GM21515 (cell line): ENCODE results near the gene ZNF710.

Source experiments
- ATAC-seq: cut with Tn5 transposase; IDR thresholded peaks from one replicate; pipeline ENCODE4 v1.9.1; 2021; ENCODE audit not compliant: unreplicated experiment

The ZNF710 gene

GRCh38 chr15:90037511-90037860 is 36.4 kb downstream of the ZNF710 start:
- no peak for ATAC-seq

DNA sequence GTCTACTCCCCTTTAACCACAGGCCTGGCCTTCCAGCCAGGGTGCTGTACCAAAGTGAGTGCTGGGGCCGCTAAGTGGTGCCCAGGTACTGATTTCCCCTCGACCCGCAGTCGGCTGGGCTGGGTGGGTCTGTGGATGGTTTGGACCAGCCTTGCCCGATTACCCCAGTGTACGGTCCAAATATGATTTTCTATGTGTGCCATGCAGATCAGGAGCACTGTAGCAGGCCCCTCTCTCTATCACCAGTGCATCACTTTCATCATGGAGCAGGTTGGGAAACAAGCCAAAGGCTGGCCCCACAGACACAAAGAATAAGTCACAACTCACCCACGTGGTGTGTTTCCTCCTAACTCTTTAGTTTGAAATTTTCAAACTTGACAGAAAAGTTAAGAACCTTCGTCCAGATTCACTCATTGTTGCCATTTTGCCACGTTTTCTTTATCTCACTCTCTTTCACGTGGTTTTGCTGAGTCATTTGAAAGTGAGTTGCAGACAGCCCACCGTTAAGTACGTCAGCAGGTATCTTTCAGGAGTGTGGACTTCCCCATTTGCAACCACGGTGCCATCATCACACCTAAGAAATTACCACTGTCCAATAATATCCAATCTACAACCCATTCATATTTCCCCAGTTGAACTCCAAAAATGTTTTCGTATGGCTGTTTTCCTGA is 37.0 kb downstream of the ZNF710 start:
- ATAC-seq = peak; percentile 65

- no peak for ATAC-seq
Measured at GRCh38 chr15:90038632-90039095, 37.5 kb downstream of the ZNF710 start.

DNA sequence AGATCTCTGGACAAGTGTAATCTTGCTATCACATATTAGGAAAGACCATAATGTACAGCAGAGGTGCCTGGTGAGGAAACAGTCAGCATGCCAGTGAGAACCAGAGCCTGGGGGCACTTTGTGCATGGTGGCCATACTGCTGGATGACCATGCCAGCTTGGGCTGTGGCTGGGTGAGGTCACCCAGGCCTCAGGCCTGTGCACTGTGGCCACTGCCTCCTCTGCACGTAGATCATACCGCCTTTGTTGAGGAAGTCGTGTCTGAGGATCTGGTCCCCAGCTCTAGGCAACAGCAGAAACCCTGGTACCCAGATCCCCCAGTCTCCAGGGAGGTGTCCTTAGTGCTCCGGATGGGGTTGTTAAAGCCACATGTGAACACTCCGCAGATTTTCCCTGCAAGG is 38.9 kb downstream of the ZNF710 start:
- no peak for ATAC-seq

GRCh38 chr15:90040618-90041017 is 39.5 kb downstream of the ZNF710 start:
- ATAC-seq = no peak

DNA sequence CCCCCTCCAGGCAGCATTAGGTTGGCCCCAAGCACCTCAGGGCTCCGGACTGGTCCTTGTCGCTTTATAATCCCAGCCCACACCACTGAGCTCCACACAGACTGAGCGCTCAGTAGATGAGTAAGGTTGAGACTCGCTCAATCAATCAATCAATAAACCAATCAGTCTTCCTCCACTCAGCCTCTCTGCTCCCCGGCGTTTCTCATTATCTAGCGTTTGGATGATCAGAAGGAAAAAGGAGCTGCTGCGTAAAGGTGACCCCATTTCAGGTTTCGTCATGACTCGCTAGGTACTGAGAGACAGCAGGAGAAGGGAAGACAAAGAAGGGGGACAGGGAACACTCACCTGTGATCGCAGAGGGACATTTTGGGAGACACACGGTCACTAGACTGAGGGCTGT is 41.2 kb downstream of the ZNF710 start:
- ATAC-seq = no peak

DNA sequence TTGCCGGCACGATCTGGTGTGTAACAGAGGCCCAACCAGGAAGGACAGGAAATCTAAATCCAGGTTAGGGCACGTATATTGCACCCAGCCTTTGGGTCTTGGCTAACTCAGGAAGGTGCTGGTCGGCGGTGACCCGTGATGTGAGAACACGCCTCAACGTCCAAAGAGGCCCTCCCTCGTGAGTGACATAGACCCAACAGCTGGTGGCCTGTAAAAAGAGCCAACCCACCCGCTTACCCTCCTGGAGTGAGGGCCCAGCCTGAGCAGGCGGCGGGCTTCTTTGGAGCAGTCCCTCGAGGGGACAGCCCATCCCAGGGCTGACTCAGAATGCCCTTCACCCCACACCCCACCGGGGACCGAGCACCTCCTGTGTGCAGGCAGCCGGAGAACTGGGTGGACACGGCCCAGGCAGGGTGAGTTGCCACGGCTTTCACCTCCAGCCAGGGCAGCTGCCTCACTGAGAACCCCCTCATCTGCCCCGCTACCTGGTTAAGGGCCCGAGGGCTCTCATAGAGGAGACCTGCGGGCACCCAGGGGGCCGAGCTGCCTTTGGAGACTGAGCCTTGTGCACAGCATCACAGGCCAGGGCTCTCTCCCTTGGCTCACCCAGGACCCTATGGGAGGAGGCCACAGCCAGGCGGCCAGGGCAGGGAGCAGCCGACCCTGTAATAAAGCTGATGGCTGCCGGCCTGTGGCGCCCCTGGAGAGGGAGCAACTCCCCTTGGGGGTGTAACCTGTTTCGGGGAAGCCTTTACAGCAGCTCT is 41.8 kb downstream of the ZNF710 start:
- ATAC-seq = no peak

GRCh38 chr15:90043530-90044010 is 42.4 kb downstream of the ZNF710 start:
- no peak for ATAC-seq

GRCh38 chr15:90044191-90044590 is 43.1 kb downstream of the ZNF710 start:
- ATAC-seq = no peak

- no peak for ATAC-seq
Measured at GRCh38 chr15:90044916-90045371, 43.8 kb downstream of the ZNF710 start.

DNA sequence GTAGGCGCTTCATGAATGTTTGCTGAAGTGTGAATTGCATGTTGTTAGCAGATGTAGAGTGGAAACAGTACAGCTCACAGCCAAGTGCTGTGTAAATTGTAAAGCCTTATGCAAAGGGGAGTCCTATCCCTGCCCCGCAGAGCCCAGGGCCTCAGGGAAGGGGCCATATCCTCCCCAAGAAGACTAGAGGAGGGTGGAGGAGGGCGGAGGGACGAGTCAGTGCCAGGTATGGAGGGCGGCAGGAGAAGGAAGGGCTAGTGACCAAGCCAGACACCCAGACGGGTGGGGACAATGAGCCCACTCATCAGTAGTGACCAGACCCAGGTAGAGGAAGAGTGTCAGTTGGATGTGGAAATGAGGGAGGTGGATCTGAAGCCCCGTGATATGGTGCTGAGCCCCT is 45.2 kb downstream of the ZNF710 start:
- ATAC-seq = no peak

GRCh38 chr15:90046911-90047392 is 45.8 kb downstream of the ZNF710 start:
- no peak for ATAC-seq

- no peak for ATAC-seq
Measured at GRCh38 chr15:90047956-90048575, 46.9 kb downstream of the ZNF710 start.

DNA sequence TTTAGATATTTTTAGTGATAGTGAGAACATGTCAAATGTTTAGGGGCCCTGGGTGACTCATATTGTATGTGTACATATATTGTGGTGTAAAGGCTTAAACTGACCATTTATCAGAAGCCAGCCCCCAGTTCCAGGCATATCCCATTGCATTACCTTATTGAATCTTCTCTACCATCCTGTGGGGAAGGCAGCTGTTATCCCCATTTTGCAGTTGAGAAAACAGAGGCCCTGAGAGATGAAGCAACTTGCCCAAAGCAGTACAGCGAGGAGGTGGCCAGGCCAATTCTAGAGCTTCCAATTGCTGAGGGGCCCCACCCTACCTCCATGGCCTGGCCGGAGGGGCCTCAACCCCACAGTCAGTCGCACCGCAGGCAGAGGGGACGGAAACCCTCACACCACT is 47.9 kb downstream of the ZNF710 start:
- no peak for ATAC-seq

GRCh38 chr15:90049666-90050604 is 48.8 kb downstream of the ZNF710 start:
- ATAC-seq = no peak

GRCh38 chr15:90051874-90052273 is 50.8 kb downstream of the ZNF710 start:
- ATAC-seq = no peak

- no peak for ATAC-seq
Measured at GRCh38 chr15:90053685-90054466, 52.8 kb downstream of the ZNF710 start.

DNA sequence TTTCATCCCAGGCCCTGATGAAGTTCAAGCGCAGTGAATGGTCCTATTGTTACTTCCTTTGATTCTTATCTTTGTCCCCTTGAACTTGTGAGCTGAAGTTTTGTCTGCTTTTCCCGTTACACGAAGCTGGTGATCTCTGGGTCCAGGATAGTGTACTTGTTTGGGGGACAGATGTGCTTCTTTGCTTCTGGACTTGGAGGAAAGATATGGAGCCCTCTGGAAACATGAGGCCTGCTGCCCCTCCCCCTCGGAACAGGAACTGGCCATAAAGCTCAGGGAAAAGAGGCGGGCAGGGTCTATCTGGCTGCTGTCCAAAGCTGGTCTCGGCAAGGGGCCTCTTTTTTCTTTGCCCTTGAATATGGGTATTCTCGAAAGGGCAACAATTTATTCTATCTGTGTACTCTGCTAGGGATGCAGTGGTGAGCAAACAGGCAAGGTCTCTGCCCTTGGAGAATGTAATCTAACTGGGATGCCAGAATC is 53.5 kb downstream of the ZNF710 start:
- no peak for ATAC-seq

GRCh38 chr15:90055182-90055581 is 54.1 kb downstream of the ZNF710 start:
- no peak for ATAC-seq

DNA sequence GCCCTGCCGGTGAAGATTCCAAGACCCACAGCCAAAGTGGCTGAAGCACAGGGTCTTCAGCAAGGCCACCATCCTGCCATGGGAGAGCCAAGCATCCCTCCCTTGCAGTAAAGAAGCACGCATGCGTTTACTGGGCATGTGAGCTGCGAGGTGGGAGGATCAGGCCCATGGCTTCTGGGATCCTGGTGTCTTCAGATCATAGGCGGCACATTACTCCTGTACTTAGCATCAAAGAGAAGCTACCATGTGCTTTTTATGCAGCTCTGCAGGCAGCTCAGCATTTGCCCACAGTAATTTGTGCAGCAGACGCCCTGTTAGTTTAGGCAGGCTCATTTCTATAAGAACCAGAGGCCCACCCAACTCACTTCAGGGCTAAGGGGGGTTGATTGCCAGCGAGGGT is 55.4 kb downstream of the ZNF710 start:
- no peak for ATAC-seq
